ENCODE results near the gene RAB7A. TPM values are rescaled to one million over a fixed set of nuclear protein-coding genes. Genes with fewer than 3 reads are reported as not detected.

The RAB7A gene
- polyA plus RNA-seq, 1 donor from 2014 or later, result 42.4 TPM

DNA sequence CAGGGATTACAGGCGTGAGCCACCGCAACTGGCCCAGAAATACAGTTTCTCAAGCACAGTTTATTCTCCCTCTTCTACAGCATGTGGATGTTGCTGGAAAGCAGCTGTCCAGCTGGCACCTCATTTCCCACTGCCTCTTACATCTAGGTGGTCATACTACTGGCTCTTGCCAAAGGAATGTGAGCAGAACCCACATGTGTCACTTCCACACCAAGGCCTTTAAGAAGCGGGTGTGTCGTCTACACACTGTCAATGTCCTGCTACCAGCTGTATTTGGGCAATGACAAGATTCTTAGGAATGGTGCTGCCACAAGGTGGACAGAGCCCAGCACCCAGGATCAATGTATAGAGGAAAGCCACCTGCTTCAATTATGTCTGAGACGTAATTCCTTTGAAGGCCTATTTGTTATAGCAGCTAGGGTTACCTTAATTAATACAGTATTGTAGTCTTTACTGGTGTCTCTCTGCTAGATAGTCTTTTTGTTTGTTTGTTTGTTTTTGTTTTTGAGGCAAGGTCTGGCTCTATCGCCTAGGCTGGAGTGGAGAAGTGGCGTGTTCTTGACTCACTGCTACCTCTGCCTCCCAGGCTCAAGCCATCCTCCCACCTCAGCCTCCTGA, 15.1 kb upstream of the RAB7A start:
- H2AFZ ChIP-seq (ENCODE audit: low read depth, low read length), result no peak overlapping the region
- no peaks in the 10 kb centered on the region for H3K9me2 ChIP-seq (ENCODE audit: insufficient read depth, low read length)
- H3K79me2 ChIP-seq (replicated peaks; ENCODE audit: insufficient read depth, low read length), result no peaks in the 10 kb centered on the region
- no peaks in the 10 kb centered on the region for H3K27me3 ChIP-seq (ENCODE audit: insufficient read depth, low read depth, low read length)
- H3F3A ChIP-seq (ENCODE audit: insufficient read depth, low read length, poor library complexity, severe bottlenecking), result no peaks in the 10 kb centered on the region
- no peak overlapping the region for H3K4me3 ChIP-seq (ENCODE audit: low read length)
- no peak overlapping the region for H3K9ac ChIP-seq (ENCODE audit: low read length)
- H3K9me3 ChIP-seq (ENCODE audit: low read length), result no peaks in the 10 kb centered on the region
- H3K4me2 ChIP-seq (ENCODE audit: low read length), result no peak overlapping the region
- no peaks in the 10 kb centered on the region for H4K20me1 ChIP-seq (ENCODE audit: insufficient read depth)
- TF ChIP-seq POLR2AphosphoS5 (IDR thresholded peaks at IDR 0.05), result no peak
- no peak for TF ChIP-seq EZH2 (IDR thresholded peaks at IDR 0.05; ENCODE audit: borderline replicate concordance, insufficient read depth, low read length, poor library complexity, severe bottlenecking)
- no peak overlapping the region for H3K27ac ChIP-seq (ENCODE audit: low read length)
- H3K36me3 ChIP-seq (ENCODE audit: insufficient read depth, low read length), result no peaks in the 10 kb centered on the region

DNA sequence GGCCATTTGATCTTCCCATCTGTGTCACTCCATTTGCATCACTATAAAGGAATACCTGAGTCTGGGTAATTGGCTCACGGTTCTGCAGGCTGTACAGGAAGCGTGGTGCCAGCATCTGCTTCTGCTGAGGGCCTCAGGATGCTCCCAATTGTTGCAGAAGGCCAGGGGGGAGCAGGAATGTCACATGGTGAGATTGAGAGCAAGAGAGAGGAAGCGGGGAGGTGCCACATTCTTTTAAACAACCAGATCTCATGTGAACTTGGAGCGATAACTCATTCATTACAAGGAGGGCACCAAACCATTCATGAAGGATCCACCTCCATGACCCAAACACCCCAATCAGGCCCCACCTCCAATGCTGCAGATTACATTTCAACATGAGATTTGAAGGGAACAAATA, 13.1 kb upstream of the RAB7A start:
- Histone ChIP-seq H3K36me3 (ENCODE audit: insufficient read depth, low read length) (no peaks in the 10 kb centered on the region), H3F3A (ENCODE audit: insufficient read depth, low read length, poor library complexity, severe bottlenecking) (no peaks in the 10 kb centered on the region), H4K20me1 (ENCODE audit: insufficient read depth) (no peaks in the 10 kb centered on the region), H3K4me3 (ENCODE audit: low read length) (no peak overlapping the region), H3K9ac (ENCODE audit: low read length) (no peak overlapping the region), H3K27ac (ENCODE audit: low read length) (no peak overlapping the region), H3K27me3 (ENCODE audit: insufficient read depth, low read depth, low read length) (no peaks in the 10 kb centered on the region), H3K9me2 (ENCODE audit: insufficient read depth, low read length) (no peaks in the 10 kb centered on the region), H3K9me3 (ENCODE audit: low read length) (no peaks in the 10 kb centered on the region), H2AFZ (ENCODE audit: low read depth, low read length) (no peak overlapping the region), H3K79me2 (replicated peaks; ENCODE audit: insufficient read depth, low read length) (no peaks in the 10 kb centered on the region), H3K4me2 (ENCODE audit: low read length) (no peak overlapping the region)
- TF ChIP-seq MXI1 (conservative IDR thresholded peaks at IDR 0.05; ENCODE audit: poor library complexity, severe bottlenecking) (no peak), EZH2 (IDR thresholded peaks at IDR 0.05; ENCODE audit: borderline replicate concordance, insufficient read depth, low read length, poor library complexity, severe bottlenecking) (no peak), TAF1 (IDR thresholded peaks at IDR 0.05; ENCODE audit: low read depth) (no peak), RAD21 (conservative IDR thresholded peaks at IDR 0.05) (no peak), EP300 (conservative IDR thresholded peaks at IDR 0.05; ENCODE audit: poor library complexity, severe bottlenecking) (no peak), SMC3 (conservative IDR thresholded peaks at IDR 0.05; ENCODE audit: poor library complexity) (no peak), POLR2AphosphoS5 (IDR thresholded peaks at IDR 0.05) (no peak)
- TF ChIP-seq, protein P1, sequence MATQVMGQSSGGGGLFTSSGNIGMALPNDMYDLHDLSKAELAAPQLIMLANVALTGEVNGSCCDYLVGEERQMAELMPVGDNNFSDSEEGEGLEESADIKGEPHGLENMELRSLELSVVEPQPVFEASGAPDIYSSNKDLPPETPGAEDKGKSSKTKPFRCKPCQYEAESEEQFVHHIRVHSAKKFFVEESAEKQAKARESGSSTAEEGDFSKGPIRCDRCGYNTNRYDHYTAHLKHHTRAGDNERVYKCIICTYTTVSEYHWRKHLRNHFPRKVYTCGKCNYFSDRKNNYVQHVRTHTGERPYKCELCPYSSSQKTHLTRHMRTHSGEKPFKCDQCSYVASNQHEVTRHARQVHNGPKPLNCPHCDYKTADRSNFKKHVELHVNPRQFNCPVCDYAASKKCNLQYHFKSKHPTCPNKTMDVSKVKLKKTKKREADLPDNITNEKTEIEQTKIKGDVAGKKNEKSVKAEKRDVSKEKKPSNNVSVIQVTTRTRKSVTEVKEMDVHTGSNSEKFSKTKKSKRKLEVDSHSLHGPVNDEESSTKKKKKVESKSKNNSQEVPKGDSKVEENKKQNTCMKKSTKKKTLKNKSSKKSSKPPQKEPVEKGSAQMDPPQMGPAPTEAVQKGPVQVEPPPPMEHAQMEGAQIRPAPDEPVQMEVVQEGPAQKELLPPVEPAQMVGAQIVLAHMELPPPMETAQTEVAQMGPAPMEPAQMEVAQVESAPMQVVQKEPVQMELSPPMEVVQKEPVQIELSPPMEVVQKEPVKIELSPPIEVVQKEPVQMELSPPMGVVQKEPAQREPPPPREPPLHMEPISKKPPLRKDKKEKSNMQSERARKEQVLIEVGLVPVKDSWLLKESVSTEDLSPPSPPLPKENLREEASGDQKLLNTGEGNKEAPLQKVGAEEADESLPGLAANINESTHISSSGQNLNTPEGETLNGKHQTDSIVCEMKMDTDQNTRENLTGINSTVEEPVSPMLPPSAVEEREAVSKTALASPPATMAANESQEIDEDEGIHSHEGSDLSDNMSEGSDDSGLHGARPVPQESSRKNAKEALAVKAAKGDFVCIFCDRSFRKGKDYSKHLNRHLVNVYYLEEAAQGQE (IDR thresholded peaks at IDR 0.05; ENCODE audit: borderline replicate concordance), result no peak
- TF ChIP-seq, protein P2, sequence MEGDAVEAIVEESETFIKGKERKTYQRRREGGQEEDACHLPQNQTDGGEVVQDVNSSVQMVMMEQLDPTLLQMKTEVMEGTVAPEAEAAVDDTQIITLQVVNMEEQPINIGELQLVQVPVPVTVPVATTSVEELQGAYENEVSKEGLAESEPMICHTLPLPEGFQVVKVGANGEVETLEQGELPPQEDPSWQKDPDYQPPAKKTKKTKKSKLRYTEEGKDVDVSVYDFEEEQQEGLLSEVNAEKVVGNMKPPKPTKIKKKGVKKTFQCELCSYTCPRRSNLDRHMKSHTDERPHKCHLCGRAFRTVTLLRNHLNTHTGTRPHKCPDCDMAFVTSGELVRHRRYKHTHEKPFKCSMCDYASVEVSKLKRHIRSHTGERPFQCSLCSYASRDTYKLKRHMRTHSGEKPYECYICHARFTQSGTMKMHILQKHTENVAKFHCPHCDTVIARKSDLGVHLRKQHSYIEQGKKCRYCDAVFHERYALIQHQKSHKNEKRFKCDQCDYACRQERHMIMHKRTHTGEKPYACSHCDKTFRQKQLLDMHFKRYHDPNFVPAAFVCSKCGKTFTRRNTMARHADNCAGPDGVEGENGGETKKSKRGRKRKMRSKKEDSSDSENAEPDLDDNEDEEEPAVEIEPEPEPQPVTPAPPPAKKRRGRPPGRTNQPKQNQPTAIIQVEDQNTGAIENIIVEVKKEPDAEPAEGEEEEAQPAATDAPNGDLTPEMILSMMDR (IDR thresholded peaks at IDR 0.05; ENCODE audit: poor library complexity, severe bottlenecking), result no peak

All from neural cell (in vitro differentiated cells).